ENCODE results near the gene HSPG2. TPM values are rescaled to one million over a fixed set of nuclear protein-coding genes. Genes with fewer than 3 reads are reported as not detected.

HSPG2 gene
- total and polyA plus RNA-seq, 9 of the 15 experiments (the other 6 are each of a cell fraction or from before 2014, with no cell fraction given) = 0.14 to 160 (median 15.7) TPM

DNA sequence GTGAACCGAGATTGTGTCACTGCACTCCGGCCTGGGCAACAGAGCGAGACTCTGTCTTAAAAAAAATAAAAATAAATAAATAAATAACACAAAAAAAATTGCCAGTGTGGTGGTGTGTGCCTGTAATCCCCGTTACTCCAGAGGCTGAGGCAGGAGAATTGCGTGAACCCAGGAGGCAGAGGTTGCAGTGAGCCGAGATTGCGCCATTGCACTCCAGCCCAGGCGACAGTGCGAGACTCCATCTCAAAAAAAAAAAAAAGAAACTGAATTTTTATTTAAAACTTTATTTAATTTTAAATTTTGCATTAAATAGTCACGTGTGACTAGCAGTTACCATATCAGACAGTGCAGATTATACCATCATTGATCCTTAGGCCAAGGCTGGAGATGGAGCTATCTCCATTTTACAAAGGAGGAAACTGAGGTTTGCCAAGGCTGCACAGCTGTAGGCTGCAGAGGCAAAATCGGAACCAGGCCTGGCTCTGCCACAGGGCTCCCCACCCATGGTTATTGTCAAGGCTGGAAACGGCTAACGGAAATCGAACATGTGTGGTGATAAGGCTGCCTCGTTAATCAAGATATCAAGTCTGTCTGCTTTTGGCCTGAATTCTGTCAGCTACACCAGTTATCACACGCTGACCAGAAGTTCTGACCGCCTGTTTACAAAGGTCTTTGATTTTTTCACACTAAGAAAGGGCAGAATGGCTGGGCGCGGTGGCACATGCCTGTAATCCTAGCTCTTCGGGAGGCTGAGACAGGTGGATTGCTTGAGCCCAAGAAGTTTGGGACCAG, 20.5 kb downstream of the HSPG2 start (continued):
- TF ChIP-seq BCLAF1 (IDR thresholded peaks at IDR 0.05; ENCODE audit: borderline replicate concordance in 1 of 2, control insufficient read depth in 1 of 2, low read depth in 2 of 2, low read length in 1 of 2) (no peak), MTF1 (CRISPR knock-in tag; IDR thresholded peaks at IDR 0.05; ENCODE audit: borderline replicate concordance) (no peak), HNRNPUL1 (IDR thresholded peaks at IDR 0.05; ENCODE audit: low read length) (no peak), ZFP36 (IDR thresholded peaks at IDR 0.05; ENCODE audit: low read depth, low read length, partially characterized antibody) (peak; percentile 28), ZNF717 (CRISPR knock-in tag; IDR thresholded peaks at IDR 0.05) (no peak), PURB (CRISPR knock-in tag; IDR thresholded peaks at IDR 0.05; ENCODE audit: low read depth) (no peak), MEF2D (tag; conservative IDR thresholded peaks at IDR 0.05; ENCODE audit: low read depth) (0 out of 2 replicates have a peak, but pooled peaks have one; percentile 57), ATF3 (IDR thresholded peaks at IDR 0.05) (no peak), ATF3 (CRISPR knock-in tag; conservative IDR thresholded peaks at IDR 0.05) (no peak), ZNF232 (CRISPR knock-in tag; IDR thresholded peaks at IDR 0.05) (no peak), BRD9 (IDR thresholded peaks at IDR 0.05; ENCODE audit: low read depth, partially characterized antibody) (peak; percentile 42), BCOR (IDR thresholded peaks at IDR 0.05) (peak; percentile 75; the same call in 1 of the 2 replicates), ZNF41 (CRISPR knock-in tag; conservative IDR thresholded peaks at IDR 0.05) (no peak), SLC30A9 (CRISPR knock-in tag; IDR thresholded peaks at IDR 0.05) (no peak), U2AF1 (optimal IDR thresholded peaks at IDR 0.05; ENCODE audit: low read depth, low read length) (no peak), ZNF121 (CRISPR knock-in tag; conservative IDR thresholded peaks at IDR 0.05) (no peak), POU5F1 (IDR thresholded peaks at IDR 0.05; ENCODE audit: borderline replicate concordance, low read depth, low read length, partially characterized antibody) (no peak), TAF15 (IDR thresholded peaks at IDR 0.05; ENCODE audit: low read depth, low read length) (no peak), ZNF785 (CRISPR knock-in tag; IDR thresholded peaks at IDR 0.05) (no peak), RB1 (IDR thresholded peaks at IDR 0.05; ENCODE audit: low read depth) (no peak), FOXP1 (CRISPR knock-in tag; IDR thresholded peaks at IDR 0.05) (peak; percentile 40; the same call in 1 of the 2 replicates)
- TF ChIP-seq, protein P1, sequence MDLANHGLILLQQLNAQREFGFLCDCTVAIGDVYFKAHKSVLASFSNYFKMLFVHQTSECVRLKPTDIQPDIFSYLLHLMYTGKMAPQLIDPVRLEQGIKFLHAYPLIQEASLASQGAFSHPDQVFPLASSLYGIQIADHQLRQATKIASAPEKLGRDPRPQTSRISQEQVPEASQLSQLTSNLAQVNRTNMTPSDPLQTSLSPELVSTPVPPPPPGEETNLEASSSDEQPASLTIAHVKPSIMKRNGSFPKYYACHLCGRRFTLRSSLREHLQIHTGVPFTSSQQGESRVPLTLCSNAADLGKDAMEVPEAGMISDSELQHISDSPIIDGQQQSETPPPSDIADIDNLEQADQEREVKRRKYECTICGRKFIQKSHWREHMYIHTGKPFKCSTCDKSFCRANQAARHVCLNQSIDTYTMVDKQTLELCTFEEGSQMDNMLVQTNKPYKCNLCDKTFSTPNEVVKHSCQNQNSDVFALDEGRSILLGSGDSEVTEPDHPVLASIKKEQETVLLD (IDR thresholded peaks at IDR 0.05) = peak; percentile 86
- TF ChIP-seq, protein P2, sequence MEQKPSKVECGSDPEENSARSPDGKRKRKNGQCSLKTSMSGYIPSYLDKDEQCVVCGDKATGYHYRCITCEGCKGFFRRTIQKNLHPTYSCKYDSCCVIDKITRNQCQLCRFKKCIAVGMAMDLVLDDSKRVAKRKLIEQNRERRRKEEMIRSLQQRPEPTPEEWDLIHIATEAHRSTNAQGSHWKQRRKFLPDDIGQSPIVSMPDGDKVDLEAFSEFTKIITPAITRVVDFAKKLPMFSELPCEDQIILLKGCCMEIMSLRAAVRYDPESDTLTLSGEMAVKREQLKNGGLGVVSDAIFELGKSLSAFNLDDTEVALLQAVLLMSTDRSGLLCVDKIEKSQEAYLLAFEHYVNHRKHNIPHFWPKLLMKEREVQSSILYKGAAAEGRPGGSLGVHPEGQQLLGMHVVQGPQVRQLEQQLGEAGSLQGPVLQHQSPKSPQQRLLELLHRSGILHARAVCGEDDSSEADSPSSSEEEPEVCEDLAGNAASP (IDR thresholded peaks at IDR 0.05) = no peak
